GM23338 (cell line): Measurements from ENCODE around the gene MAT2B.

Source experiments
- CREB1 ChIP-seq: fragments of 250-450 bp; sonication (Bioruptor Pico); IDR thresholded peaks from 2 replicates; pipeline ENCODE4 v1.5.0; 2020; ENCODE audit warnings: low read depth, mild to moderate bottlenecking, moderate library complexity
- CTCF ChIP-seq, 2 experiments: fragments of 200-600 bp in 1 of 2; sonication (generic) in 1 of 2; conservative IDR thresholded peaks; 2 replicates each; pipeline versions ENCODE4 v1.5.1 to v1.6.1; 2016 to 2017; ENCODE audit warnings: antibody characterized with exemption in 2 of 2, low read depth in 2 of 2, mild to moderate bottlenecking in 2 of 2, moderate library complexity in 1 of 2
- EZH2 ChIP-seq: fragments of 200-600 bp; sonication (generic); IDR thresholded peaks from one replicate; pipeline ENCODE4 v1.8.0; 2017; ENCODE audit warnings: antibody characterized with exemption, mild to moderate bottlenecking, low read depth; ENCODE audit not compliant: unreplicated experiment
- EZH2phosphoT487 ChIP-seq: fragments of 200-600 bp; sonication (generic); IDR thresholded peaks from one replicate; pipeline ENCODE4 v1.8.1; 2018; ENCODE audit warnings: antibody characterized with exemption; ENCODE audit not compliant: unreplicated experiment
- JUNB ChIP-seq: IDR thresholded peaks from one replicate; pipeline ENCODE4 v1.6.1; 2016; ENCODE audit warnings: antibody characterized with exemption; ENCODE audit not compliant: unreplicated experiment
- POLR2AphosphoS5 ChIP-seq: IDR thresholded peaks from 2 replicates; pipeline ENCODE4 v1.6.1; 2016; ENCODE audit warnings: antibody characterized with exemption, low read depth
- REST ChIP-seq: IDR thresholded peaks from one replicate; pipeline ENCODE4 v1.6.1; 2018; ENCODE audit warnings: antibody characterized with exemption; ENCODE audit not compliant: unreplicated experiment
- STAT1 ChIP-seq: IDR thresholded peaks from one replicate; pipeline ENCODE4 v1.6.1; 2016; ENCODE audit warnings: antibody characterized with exemption; ENCODE audit not compliant: unreplicated experiment
- ZNF114 ChIP-seq: fragments of 250-450 bp; sonication (Bioruptor Pico); IDR thresholded peaks from 2 replicates; pipeline ENCODE4 v1.5.0; 2020; ENCODE audit warnings: mild to moderate bottlenecking, moderate library complexity
- ZNF462 ChIP-seq: fragments of 250-450 bp; sonication (Bioruptor Pico); IDR thresholded peaks from 2 replicates; pipeline ENCODE4 v1.5.0; 2020; ENCODE audit warnings: mild to moderate bottlenecking, moderate library complexity

- TF ChIP-seq CTCF (conservative IDR thresholded peaks at IDR 0.05; ENCODE audit: low read depth in 2 of 2) (no peak), EZH2 (no peak), REST (no peak), POLR2AphosphoS5 (no peak), STAT1 (no peak), ZNF114 (CRISPR knock-in tag) (no peak), EZH2phosphoT487 (no peak), ZNF462 (CRISPR knock-in tag) (no peak), CREB1 (CRISPR knock-in tag) (no peak), JUNB (no peak)
Observed at GRCh38 chr5:163533223-163533622, 27.8 kb downstream of the MAT2B start.
